IMR-90 (cell line): ENCODE data around the gene FNDC10. TPM values are rescaled to one million over a fixed set of nuclear protein-coding genes. Genes with fewer than 3 reads are reported as not detected.

Source experiments
- ATAC-seq: fragments of 200-7000 bp; cut with Tn5 transposase; 2 replicates; pipeline ENCODE4 v1.9.1; 2020; ENCODE audit warnings: low read depth, mild to moderate bottlenecking, moderate library complexity
- BruUV-seq: library from RNA; stranded (reverse); fragments of 400-500 nt; replicated peaks from 2 replicates; lab custom pipeline; 2021; lab: Mats Ljungman, UMichigan
- CTCF ChIA-PET: fragments of 300-600 bp; formaldehyde crosslinking; extraction: SDS; loops from one replicate; lab custom pipeline; 2021; ENCODE audit warnings: antibody characterized with exemption; lab: Yijun Ruan, JAX
- POLR2A ChIA-PET: fragments of 300-600 bp; sonication (Branson Sonifier 250); formaldehyde crosslinking; loops from one replicate; lab custom pipeline; 2022; ENCODE audit warnings: antibody characterized with exemption; ENCODE audit not compliant: unreplicated experiment; lab: Charles Lee
- DNase-seq: peaks from one replicate; pipeline ENCODE4 v3.0.0; 2013
- H2AFZ ChIP-seq: replicated peaks from 2 replicates; pipeline ENCODE3; 2013; ENCODE audit warnings: low read length, mild to moderate bottlenecking; ENCODE audit not compliant: poor library complexity
- H2AK5ac ChIP-seq: 2 replicates; pipeline ENCODE4 v1.6.1; 2013; ENCODE audit warnings: low read depth, low read length, inconsistent platforms
- H2AK9ac ChIP-seq: replicated peaks from 2 replicates; pipeline ENCODE3; 2013; ENCODE audit warnings: mild to moderate bottlenecking, low read depth, low read length, moderate library complexity; ENCODE audit not compliant: poor library complexity
- H2BK120ac ChIP-seq: 2 replicates; pipeline ENCODE4 v1.6.1; 2013; ENCODE audit warnings: low read depth, low read length, inconsistent platforms
- H2BK15ac ChIP-seq: 3 replicates; pipeline ENCODE4 v1.6.1; 2013; ENCODE audit warnings: low read depth, low read length, inconsistent platforms
- H2BK20ac ChIP-seq: 2 replicates; pipeline ENCODE4 v1.6.1; 2013; ENCODE audit warnings: low read depth, mild to moderate bottlenecking, inconsistent platforms, low read length, moderate library complexity
- H2BK5ac ChIP-seq: 2 replicates; pipeline ENCODE4 v1.6.1; 2013; ENCODE audit warnings: mild to moderate bottlenecking, low read depth, low read length, inconsistent platforms; ENCODE audit not compliant: poor library complexity, severe bottlenecking
- H3K14ac ChIP-seq: replicated peaks from 2 replicates; pipeline ENCODE4 v1.6.1; 2013; ENCODE audit warnings: low read depth, low read length, inconsistent platforms
- H3K18ac ChIP-seq: 2 replicates; pipeline ENCODE4 v1.6.1; 2013; ENCODE audit warnings: low read depth, low read length, control low read depth
- H3K23ac ChIP-seq: 2 replicates; pipeline ENCODE4 v1.6.1; 2013; ENCODE audit warnings: low read depth, low read length, inconsistent platforms
- H3K27ac ChIP-seq: 2 replicates; pipeline ENCODE4 v1.5.1; 2013; ENCODE audit warnings: mild to moderate bottlenecking, control low read depth, low read length; ENCODE audit not compliant: insufficient read depth
- H3K27me3 ChIP-seq: 2 replicates; pipeline ENCODE4 v1.6.1; 2013; ENCODE audit warnings: low read length; ENCODE audit not compliant: control insufficient read depth, insufficient read depth
- H3K36me3 ChIP-seq: 2 replicates; pipeline ENCODE4 v1.6.1; 2013; ENCODE audit warnings: low read length, mixed read lengths; ENCODE audit not compliant: control insufficient read depth, insufficient read depth
- H3K4ac ChIP-seq: 2 replicates; pipeline ENCODE4 v1.6.1; 2013; ENCODE audit warnings: low read depth, low read length, inconsistent platforms
- H3K4me1 ChIP-seq: 2 replicates; pipeline ENCODE4 v1.6.1; 2013; ENCODE audit warnings: low read length, mixed read lengths; ENCODE audit not compliant: control insufficient read depth, insufficient read depth
- H3K4me2 ChIP-seq: 2 replicates; pipeline ENCODE4 v1.6.1; 2013; ENCODE audit warnings: low read depth, mild to moderate bottlenecking, control low read depth, low read length, moderate library complexity
- H3K4me3 ChIP-seq: 2 replicates; pipeline ENCODE4 v1.5.1; 2013; ENCODE audit warnings: low read depth, mild to moderate bottlenecking, control low read depth, low read length, moderate library complexity; ENCODE audit not compliant: insufficient read depth
- H3K56ac ChIP-seq: 2 replicates; pipeline ENCODE4 v1.6.1; 2013; ENCODE audit warnings: low read length, inconsistent platforms; ENCODE audit not compliant: insufficient read depth; ENCODE audit errors: extremely low read depth
- H3K79me1 ChIP-seq, 2 experiments: 2 replicates each; pipeline ENCODE4 v1.6.1; 2013; ENCODE audit warnings: low read length in 2 of 2, inconsistent platforms in 1 of 2, low read depth in 1 of 2
- H3K9ac ChIP-seq: 2 replicates; pipeline ENCODE4 v1.6.1; 2013; ENCODE audit warnings: low read depth, low read length, control low read depth
- H3K9me1 ChIP-seq: 2 replicates; pipeline ENCODE4 v1.6.1; 2013; ENCODE audit warnings: low read length, inconsistent platforms; ENCODE audit not compliant: insufficient read depth
- H3K9me3 ChIP-seq: 2 replicates; pipeline ENCODE4 v1.6.1; 2013; ENCODE audit warnings: low read length; ENCODE audit not compliant: control insufficient read depth, insufficient read depth
- H4K20me1 ChIP-seq: 2 replicates; pipeline ENCODE4 v1.6.1; 2013; ENCODE audit warnings: low read length, inconsistent platforms; ENCODE audit not compliant: insufficient read depth
- H4K5ac ChIP-seq: 2 replicates; pipeline ENCODE4 v1.6.1; 2013; ENCODE audit warnings: mild to moderate bottlenecking, low read depth, low read length, control low read depth
- H4K8ac ChIP-seq, 2 experiments: 2 replicates each; pipeline ENCODE4 v1.6.1; 2013; ENCODE audit warnings: low read depth in 2 of 2, low read length in 2 of 2, control low read depth in 1 of 2, inconsistent platforms in 1 of 2
- H4K91ac ChIP-seq: 2 replicates; pipeline ENCODE4 v1.6.1; 2013; ENCODE audit warnings: low read depth, low read length, inconsistent platforms; ENCODE audit not compliant: insufficient read depth
- BHLHE40 ChIP-seq: fragments of 150-350 bp; IDR thresholded peaks from 2 replicates; pipeline ENCODE4 v1.6.1; 2016; ENCODE audit warnings: mild to moderate bottlenecking, low read depth, low read length
- NFE2L2 ChIP-seq: fragments of 150-350 bp; IDR thresholded peaks from 2 replicates; pipeline ENCODE4 v1.6.1; 2016; ENCODE audit warnings: low read depth, mild to moderate bottlenecking, low read length
- WGBS, 2 experiments: methylation state at CpG; one replicate each; pipeline versions ENCODE4 v1.1.5 to v1.1.7; 2013; ENCODE audit warnings: missing lambda C conversion rate in 2 of 2; ENCODE audit not compliant: insufficient read length in 1 of 2; ENCODE audit errors: extremely low coverage in 2 of 2; 5-methylcytosine and 5-hydroxymethylcytosine counted together
- dilution Hi-C: fragments of 300-500 bp; cut with HindIII; formaldehyde crosslinking; loops from one replicate; pipeline ENCODE4 v1.14.3; 2018; ENCODE audit warnings: low sequenced_read_pairs; ENCODE audit not compliant: unreplicated experiment
- in situ Hi-C: fragments of 300-500 bp; cut with MboI; formaldehyde crosslinking; loops from 3 replicates; pipeline ENCODE4 v1.14.3; 2019; ENCODE audit warnings: low sequenced_read_pairs, inconsistent platforms, mixed read lengths
- intact Hi-C: fragments of 100-400 bp; cut with micrococcal nuclease; formaldehyde crosslinking; loops from 2 replicates; pipeline ENCODE4 v1.10.0; 2022
- polyA plus RNA-seq, 3 experiments: library from polyadenylated mRNA; depleted of rRNA; stranded (reverse); fragments of >200 nt; gene quantifications; 2 replicates each; pipeline ENCODE4 v1.2.3, GENCODE V29; 2012; ENCODE audit warnings: low replicate concordance in 1 of 3
- total RNA-seq: library from RNA; depleted of rRNA; stranded (reverse); fragments of >200 nt; gene quantifications from 2 replicates; pipeline ENCODE4 v1.2.3, GENCODE V29; 2012

The FNDC10 gene
- total and polyA plus RNA-seq, 2 of the 4 experiments (the other 2 are of a cell fraction) = 0.36 to 5.8 TPM

DNA sequence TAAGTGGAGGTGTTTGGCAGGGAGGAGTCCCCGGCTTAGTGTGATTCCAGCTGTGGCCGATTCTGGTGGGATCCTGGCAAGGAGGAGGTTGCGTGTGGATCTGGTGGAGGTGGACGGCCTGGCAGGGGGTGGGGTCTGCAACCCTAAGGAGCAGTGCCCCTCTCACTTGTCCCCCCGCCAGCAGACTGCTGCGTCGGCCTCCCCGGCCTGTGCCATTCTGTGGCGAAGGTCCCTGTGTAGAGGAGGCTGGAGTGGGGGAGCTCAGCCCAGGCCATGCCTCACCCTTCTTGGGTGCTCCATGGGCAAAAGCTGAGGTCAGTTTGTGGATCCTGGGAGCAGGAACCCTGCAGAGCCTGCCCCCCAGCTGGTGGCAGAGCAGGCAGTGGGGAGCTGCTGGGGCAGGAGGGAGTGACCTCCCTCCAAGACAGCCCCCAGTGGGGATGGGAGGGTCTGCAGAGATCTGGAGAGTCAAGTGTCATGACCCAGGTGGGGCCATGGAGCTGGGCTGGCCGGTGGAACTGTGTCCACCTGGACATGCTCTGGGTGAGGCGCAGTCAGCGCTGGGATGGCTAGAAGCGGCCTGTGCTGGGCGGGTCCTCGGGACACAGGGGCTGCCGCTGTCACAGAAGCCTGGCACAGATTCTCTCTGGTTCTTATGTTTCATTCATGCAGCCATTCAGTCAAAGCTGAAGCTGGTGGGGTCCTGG is 20.7 kb upstream of the FNDC10 start:
- Histone ChIP-seq H4K20me1 (peaks cover 41% of the 10 kb centered on the region), H4K5ac (no peak overlapping the region), H3K4me2 (no peak overlapping the region), H3K23ac (no peak overlapping the region), H2AK5ac (no peak overlapping the region), H3K18ac (no peak overlapping the region), H2BK120ac (no peak overlapping the region), H3K9me1 (peaks cover 3% of the 10 kb centered on the region; the same call in 1 of the 2 replicates), H3K9me3 (no peaks in the 10 kb centered on the region), H3K79me1 (peaks cover 9 to 50% of the 10 kb centered on the region in 2 experiments; a peak in 3 of 4 replicates), H3K27ac (no peak overlapping the region), H3K4me3 (no peak overlapping the region), H3K9ac (no peak overlapping the region), H3K56ac (no peak overlapping the region), H2BK5ac (no peak overlapping the region), H2AK9ac (no peak overlapping the region), H3K14ac (no peak overlapping the region), H4K91ac (no peak overlapping the region), H2AFZ (no peak overlapping the region), H3K36me3 (peaks cover 20% of the 10 kb centered on the region; the same call in 1 of the 2 replicates), H4K8ac (no peak overlapping the region), H3K4ac (no peak overlapping the region), H2BK20ac (no peak overlapping the region), H3K4me1 (peaks cover 9% of the 10 kb centered on the region), H2BK15ac (no peak overlapping the region), H3K27me3 (no peaks in the 10 kb centered on the region)
- intact Hi-C loops = no loop called here
- TF ChIP-seq BHLHE40 (no peak), NFE2L2 (no peak)
- POLR2A ChIA-PET = no interaction called here
- no TSS peak for BruUV-seq
- in situ Hi-C loops = no loop called here
- ATAC-seq (no peak), DNase-seq (no peak)
- 33% methylated on average over 1 of the region's 16 CpGs; no CpG with 5 or more reads in 1 of the 2 experiments for WGBS, 2 experiments
- dilution Hi-C loops = no loop called here
- CTCF ChIA-PET = interaction anchor here (1.0 kb wide), 1 partner anchor 285 kb away, joined by 3 read pairs; no protein-coding TSS in a partner anchor
